GM12878 (cell line): Measurements from ENCODE around the gene CETP. TPM values are rescaled to one million over a fixed set of nuclear protein-coding genes. Genes with fewer than 3 reads are reported as not detected.

Source experiments
- BCL3 ChIP-seq: IDR thresholded peaks from 2 replicates; pipeline ENCODE4 v1.6.1; 2011; ENCODE audit warnings: borderline replicate concordance, low read depth, mild to moderate bottlenecking, moderate library complexity, low read length; ENCODE audit not compliant: insufficient read depth, poor library complexity, severe bottlenecking
- CHD2 ChIP-seq: IDR thresholded peaks from 2 replicates; pipeline ENCODE4 v1.6.1; 2011; ENCODE audit warnings: low read depth, low read length, improper control_type of control experiment, borderline replicate concordance
- ESRRA ChIP-seq: IDR thresholded peaks from 2 replicates; pipeline ENCODE4 v1.6.1; 2012; ENCODE audit warnings: mild to moderate bottlenecking, low read length, improper control_type of control experiment
- ETV6 ChIP-seq, 2 experiments: fragments of 450-650 bp in 1 of 2; IDR thresholded peaks in 1 of 2; conservative IDR thresholded peaks in 1 of 2; 2 replicates each; pipeline ENCODE4 v1.6.1; 2014; ENCODE audit warnings: antibody characterized with exemption in 1 of 2, borderline replicate concordance in 1 of 2, low read depth in 1 of 2, mild to moderate bottlenecking in 1 of 2, moderate library complexity in 1 of 2
- GABPA ChIP-seq: IDR thresholded peaks from 2 replicates; pipeline ENCODE4 v1.6.1; 2014; ENCODE audit warnings: antibody characterized with exemption, low read depth, mild to moderate bottlenecking, inconsistent platforms
- HDAC6 ChIP-seq: fragments of 200-600 bp; sonication (generic); IDR thresholded peaks from one replicate; pipeline ENCODE4 v1.8.0; 2017; ENCODE audit warnings: antibody characterized with exemption; ENCODE audit not compliant: unreplicated experiment
- HDGF ChIP-seq: fragments of 450-650 bp; IDR thresholded peaks from 2 replicates; pipeline ENCODE4 v1.6.1; 2016; ENCODE audit warnings: antibody characterized with exemption
- IKZF1 ChIP-seq: fragments of 450-650 bp; conservative IDR thresholded peaks from 2 replicates; pipeline ENCODE4 v1.6.1; 2017; ENCODE audit warnings: antibody characterized with exemption, mild to moderate bottlenecking
- IRF3 ChIP-seq: fragments of 450-650 bp; IDR thresholded peaks from 2 replicates; pipeline ENCODE4 v1.6.1; 2014; ENCODE audit warnings: mild to moderate bottlenecking
- KLF5 ChIP-seq: fragments of 450-650 bp; IDR thresholded peaks from 2 replicates; pipeline ENCODE4 v1.6.1; 2014; ENCODE audit warnings: mild to moderate bottlenecking; ENCODE audit not compliant: partially characterized antibody
- MLLT1 ChIP-seq: fragments of 450-650 bp; IDR thresholded peaks from 2 replicates; pipeline ENCODE4 v1.6.1; 2016; ENCODE audit warnings: mild to moderate bottlenecking
- MXI1 ChIP-seq: fragments of 150-350 bp; IDR thresholded peaks from 2 replicates; pipeline ENCODE4 v1.6.1; 2011; ENCODE audit warnings: low read depth, mild to moderate bottlenecking, inconsistent platforms, low read length, improper control_type of control experiment
- NBN ChIP-seq: fragments of 450-650 bp; IDR thresholded peaks from 2 replicates; pipeline ENCODE4 v1.6.1; 2016
- NR2F1 ChIP-seq: fragments of 450-650 bp; conservative IDR thresholded peaks from 2 replicates; pipeline ENCODE4 v1.6.1; 2017; ENCODE audit warnings: mild to moderate bottlenecking
- PAX5 ChIP-seq: IDR thresholded peaks from 2 replicates; pipeline ENCODE4 v1.6.1; 2011; ENCODE audit warnings: low read depth, low read length, borderline replicate concordance
- RFX5 ChIP-seq: IDR thresholded peaks from 2 replicates; pipeline ENCODE4 v1.6.1; 2011; ENCODE audit warnings: low read depth, low read length, improper control_type of control experiment
- SMARCA5 ChIP-seq: fragments of 450-650 bp; IDR thresholded peaks from 2 replicates; pipeline ENCODE4 v1.6.1; 2017; ENCODE audit warnings: mild to moderate bottlenecking
- TAF1 ChIP-seq: IDR thresholded peaks from 2 replicates; pipeline ENCODE4 v1.6.1; 2011; ENCODE audit warnings: mild to moderate bottlenecking, low read depth, low read length, borderline replicate concordance
- ZNF24 ChIP-seq: fragments of 450-650 bp; IDR thresholded peaks from 2 replicates; pipeline ENCODE4 v1.6.1; 2017; ENCODE audit warnings: antibody characterized with exemption, mild to moderate bottlenecking
- ZZZ3 ChIP-seq: IDR thresholded peaks from 2 replicates; pipeline ENCODE4 v1.6.1; 2011; ENCODE audit warnings: low read depth; ENCODE audit not compliant: control insufficient read depth, insufficient read length
- polyA plus RNA-seq, 11 experiments: library from polyadenylated mRNA; depleted of rRNA in 4 of 11; unstranded in 6 of 11; stranded (reverse) in 5 of 11; fragments of >200 nt; fragmentation: Nextera tagmentation in 4 of 11; fragmentation: Illumina TruSeq in 1 of 11; extraction: Ambion mirVana in 4 of 11; extraction: Trizol in 1 of 11; gene quantifications; 1 replicate in 1 of 11; 2 replicates in 10 of 11; pipeline versions ENCODE4 v1.2.1 to v1.2.3, GENCODE V29; 2011 to 2016; ENCODE audit warnings: inconsistent platforms in 2 of 11, missing spikeins in 2 of 11, low read depth in 1 of 11
- total RNA-seq, 4 experiments: library from RNA; depleted of rRNA in 3 of 4; stranded (reverse); fragments of >200 nt in 3 of 4; fragmentation: Illumina TruSeq in 1 of 4; extraction: Trizol in 1 of 4; gene quantifications; 2 replicates each; pipeline versions ENCODE4 v1.2.1 to v1.2.3, GENCODE V29; 2013 to 2021
- TF ChIP-seq, protein P1 (sequence below): IDR thresholded peaks from 2 replicates; pipeline ENCODE4 v1.6.1; 2011; ENCODE audit warnings: low read depth, mild to moderate bottlenecking, low read length, moderate library complexity, borderline replicate concordance; ENCODE audit errors: extremely low read depth
- TF ChIP-seq, protein P2 (sequence below): fragments of 150-350 bp; IDR thresholded peaks from 2 replicates; pipeline ENCODE4 v1.6.1; 2014; ENCODE audit warnings: mild to moderate bottlenecking, low read depth, low read length

The CETP gene
- total and polyA plus RNA-seq, 10 of the 15 experiments (the other 5 are each of a cell fraction or from before 2014, with no cell fraction given) = 1.2 to 6.4 (median 2.1) TPM

GRCh38 chr16:56973294-56973689 lies 11.5 kb downstream of the CETP start (continued):
- TF ChIP-seq CHD2 (no peak), KLF5 (no peak), IRF3 (no peak), MXI1 (no peak), SMARCA5 (no peak), BCL3 (no peak), HDAC6 (no peak), GABPA (no peak), ZNF24 (no peak), PAX5 (no peak), RFX5 (no peak), ESRRA (no peak), IKZF1 (peak; percentile 49; the same call in 1 of the 2 replicates), MLLT1 (peak; percentile 64; the same call in 1 of the 2 replicates), NR2F1 (no peak), NBN (no peak), TAF1 (no peak), HDGF (peak; percentile 74; the same call in 1 of the 2 replicates), ZZZ3 (no peak), ETV6 (conservative IDR thresholded peaks at IDR 0.05 in 1 of 2, IDR thresholded peaks at IDR 0.05 in 1 of 2; ENCODE audit: borderline replicate concordance in 1 of 2, low read depth in 1 of 2) (no peak)
- TF ChIP-seq, protein P1, sequence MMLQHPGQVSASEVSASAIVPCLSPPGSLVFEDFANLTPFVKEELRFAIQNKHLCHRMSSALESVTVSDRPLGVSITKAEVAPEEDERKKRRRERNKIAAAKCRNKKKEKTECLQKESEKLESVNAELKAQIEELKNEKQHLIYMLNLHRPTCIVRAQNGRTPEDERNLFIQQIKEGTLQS = no peak
- TF ChIP-seq, protein P2, sequence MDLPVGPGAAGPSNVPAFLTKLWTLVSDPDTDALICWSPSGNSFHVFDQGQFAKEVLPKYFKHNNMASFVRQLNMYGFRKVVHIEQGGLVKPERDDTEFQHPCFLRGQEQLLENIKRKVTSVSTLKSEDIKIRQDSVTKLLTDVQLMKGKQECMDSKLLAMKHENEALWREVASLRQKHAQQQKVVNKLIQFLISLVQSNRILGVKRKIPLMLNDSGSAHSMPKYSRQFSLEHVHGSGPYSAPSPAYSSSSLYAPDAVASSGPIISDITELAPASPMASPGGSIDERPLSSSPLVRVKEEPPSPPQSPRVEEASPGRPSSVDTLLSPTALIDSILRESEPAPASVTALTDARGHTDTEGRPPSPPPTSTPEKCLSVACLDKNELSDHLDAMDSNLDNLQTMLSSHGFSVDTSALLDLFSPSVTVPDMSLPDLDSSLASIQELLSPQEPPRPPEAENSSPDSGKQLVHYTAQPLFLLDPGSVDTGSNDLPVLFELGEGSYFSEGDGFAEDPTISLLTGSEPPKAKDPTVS = no peak
